Upper lobe of right lung (tissue), 1 donor: Measurements from ENCODE around the gene NCS1. TPM values are rescaled to one million over a fixed set of nuclear protein-coding genes. Genes with fewer than 3 reads are reported as not detected.

ENCODE experiments used
- ATAC-seq: fragments of 200-7000 bp; cut with Tn5 transposase; one replicate; pipeline ENCODE4 v1.9.1; 2020; ENCODE audit warnings: mild to moderate bottlenecking, moderate library complexity
- DNase-seq: peaks from one replicate; pipeline ENCODE4 v3.0.0-alpha.2; 2020
- H3K27ac ChIP-seq: fragments of 200-600 bp; one replicate; pipeline ENCODE4 v1.8.0; 2022
- H3K27me3 ChIP-seq: fragments of 200-600 bp; one replicate; pipeline ENCODE4 v1.8.0; 2022; ENCODE audit warnings: mild to moderate bottlenecking
- H3K36me3 ChIP-seq: fragments of 200-600 bp; one replicate; pipeline ENCODE4 v1.8.0; 2022
- H3K4me1 ChIP-seq: fragments of 200-600 bp; one replicate; pipeline ENCODE4 v1.8.0; 2022
- H3K4me3 ChIP-seq: fragments of 200-600 bp; one replicate; pipeline ENCODE4 v1.8.0; 2022; ENCODE audit warnings: mild to moderate bottlenecking
- H3K9me3 ChIP-seq: fragments of 200-600 bp; one replicate; pipeline ENCODE4 v1.8.0; 2022
- CTCF ChIP-seq: fragments of 200-600 bp; IDR thresholded peaks from one replicate; pipeline ENCODE4 v1.8.0; 2022; ENCODE audit warnings: antibody characterized with exemption
- intact Hi-C: fragments of 100-400 bp; cut with DNase I; formaldehyde crosslinking; loops from one replicate; pipeline ENCODE4 v1.11.0; 2022
- total RNA-seq: library from RNA; stranded (reverse); fragmentation: NEBNext Ultra II Directional; extraction: Animal tissue kit (Norgen Biotek cat#: 25700); gene quantifications from one replicate; pipeline ENCODE4 v1.2.1, GENCODE V29; 2021
- donor health status: DM: no; HTN: yes; CAD: no; lungs with severe emphysema.

Gene NCS1
- total RNA-seq, 1 donor from 2014 or later: 5.7 TPM

GRCh38 chr9:130205912-130206311 lies 33.7 kb downstream of the NCS1 start:
- ATAC-seq: no peak
- intact Hi-C loops: no loop called here
- no peak for TF ChIP-seq CTCF
- H3K27ac ChIP-seq: no peak overlapping the region
- no peak for DNase-seq
- no peaks in the 10 kb centered on the region for H3K36me3 ChIP-seq
- H3K27me3 ChIP-seq: no peaks in the 10 kb centered on the region
- H3K4me1 ChIP-seq: no peaks in the 10 kb centered on the region
- H3K4me3 ChIP-seq: no peak overlapping the region
- H3K9me3 ChIP-seq: no peaks in the 10 kb centered on the region

GRCh38 chr9:130206579-130206978 lies 34.4 kb downstream of the NCS1 start:
- TF ChIP-seq CTCF: no peak
- intact Hi-C loops: no loop called here
- no peaks in the 10 kb centered on the region for H3K36me3 ChIP-seq
- ATAC-seq (no peak), DNase-seq (no peak)
- H3K27me3 ChIP-seq: no peaks in the 10 kb centered on the region
- H3K27ac ChIP-seq: no peak overlapping the region
- no peaks in the 10 kb centered on the region for H3K4me1 ChIP-seq
- no peaks in the 10 kb centered on the region for H3K9me3 ChIP-seq
- no peak overlapping the region for H3K4me3 ChIP-seq

DNA sequence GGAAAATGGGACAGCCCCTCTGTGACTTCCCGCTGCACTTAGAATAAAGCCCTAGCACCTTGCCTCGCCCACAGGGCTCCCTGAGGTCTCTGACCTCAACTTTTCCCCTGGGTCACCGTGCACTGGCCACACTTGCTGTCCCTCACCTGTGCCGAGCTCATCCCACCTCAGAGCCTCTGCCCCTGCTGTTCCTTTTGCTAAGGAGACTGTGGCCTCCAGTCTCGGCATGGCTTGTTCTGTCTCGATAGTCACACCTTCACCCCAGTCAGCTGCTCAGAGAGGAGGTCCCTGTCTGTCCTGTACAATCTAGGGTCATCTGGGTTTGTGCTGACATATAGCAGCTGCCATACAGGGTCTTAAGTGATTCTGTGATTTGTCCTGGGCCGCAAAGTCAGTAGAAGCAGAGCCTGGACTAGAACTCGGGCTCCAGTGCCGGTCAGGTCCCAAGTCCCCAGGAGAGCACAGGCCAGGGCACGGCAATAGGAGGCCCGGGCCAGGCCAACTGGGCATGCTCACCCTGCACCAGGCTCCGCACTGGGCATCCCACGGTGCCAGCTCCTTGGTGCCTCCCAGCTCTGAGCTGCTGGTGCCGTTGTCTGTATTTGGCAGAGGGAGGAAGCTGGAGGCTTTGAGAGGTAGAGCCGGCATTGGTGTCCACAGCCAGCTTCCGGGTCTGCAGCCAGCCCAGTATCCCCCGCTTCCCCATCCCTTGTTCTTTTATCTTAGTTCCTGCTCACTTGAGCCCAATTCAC lies 35.2 kb downstream of the NCS1 start:
- Histone ChIP-seq H3K4me1 (no peaks in the 10 kb centered on the region), H3K27me3 (no peaks in the 10 kb centered on the region), H3K27ac (no peak overlapping the region), H3K9me3 (no peaks in the 10 kb centered on the region), H3K36me3 (no peaks in the 10 kb centered on the region), H3K4me3 (no peak overlapping the region)
- DNase-seq: no peak
- no peak for TF ChIP-seq CTCF
- intact Hi-C loops: no loop called here
- peak; percentile 16 for ATAC-seq

DNA sequence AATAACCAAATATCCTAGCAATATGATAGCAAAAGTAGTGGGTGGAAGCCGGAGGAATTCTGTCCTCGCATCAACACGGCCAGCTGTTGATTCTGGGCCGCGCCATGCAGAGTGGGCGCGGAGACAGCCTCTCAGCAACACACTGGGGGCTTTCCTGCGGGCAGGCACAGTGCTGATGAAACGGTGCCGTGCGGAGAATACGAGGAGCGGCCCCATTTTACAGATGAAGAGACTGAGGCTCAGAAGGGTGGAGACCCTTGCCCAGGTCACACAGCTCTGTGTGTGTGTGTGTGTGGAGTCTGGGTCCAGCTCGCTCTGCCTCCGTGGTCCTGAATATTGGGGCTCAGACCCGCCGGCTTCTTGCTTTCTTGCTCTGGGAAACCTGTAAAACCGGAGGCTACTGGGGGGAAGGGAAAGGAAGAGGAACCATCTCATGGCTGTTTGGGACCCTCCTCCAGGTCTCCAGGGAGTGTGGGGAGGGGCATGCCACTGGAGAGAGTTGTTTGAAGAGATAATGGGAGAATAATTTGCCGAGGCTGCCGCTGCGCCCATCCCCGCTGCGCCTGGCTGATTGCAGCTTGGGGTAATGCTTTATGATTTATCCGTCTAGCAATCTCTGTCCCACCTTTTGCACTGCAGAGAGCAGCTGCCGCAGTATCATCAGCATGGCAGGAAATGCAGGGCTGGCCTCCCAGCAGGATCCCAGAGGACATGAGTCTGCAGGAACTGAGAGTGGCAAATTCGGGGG lies 36.6 kb downstream of the NCS1 start:
- Histone ChIP-seq H3K9me3 (no peaks in the 10 kb centered on the region), H3K4me1 (no peaks in the 10 kb centered on the region), H3K36me3 (no peaks in the 10 kb centered on the region), H3K27ac (no peak overlapping the region), H3K27me3 (no peaks in the 10 kb centered on the region), H3K4me3 (no peak overlapping the region)
- ATAC-seq (no peak), DNase-seq (no peak)
- no peak for TF ChIP-seq CTCF
- intact Hi-C loops: no loop called here

- no peak for ATAC-seq
- no peaks in the 10 kb centered on the region for H3K4me1 ChIP-seq
- H3K9me3 ChIP-seq: no peaks in the 10 kb centered on the region
- intact Hi-C loops: no loop called here
- no peak for DNase-seq
- H3K4me3 ChIP-seq: no peak overlapping the region
- no peak overlapping the region for H3K27ac ChIP-seq
- no peaks in the 10 kb centered on the region for H3K36me3 ChIP-seq
- no peak for TF ChIP-seq CTCF
- H3K27me3 ChIP-seq: no peaks in the 10 kb centered on the region
Measured at GRCh38 chr9:130209422-130209821, 37.2 kb downstream of the NCS1 start.
